ENCODE results near the gene PCDH19. TPM values are rescaled to one million over a fixed set of nuclear protein-coding genes. Genes with fewer than 3 reads are reported as not detected.

Gene PCDH19
- total and polyA plus RNA-seq, 8 donors: 0.08 to 0.44 (median 0.18) TPM

- intact Hi-C loops (cut with DNase I): no loop called here
- no peaks in the 10 kb centered on the region for H3K4me1 ChIP-seq
- no peaks in the 10 kb centered on the region for H3K36me3 ChIP-seq
- no peak for TF ChIP-seq CTCF (IDR thresholded peaks at IDR 0.05)
- 41 to 46% methylated on average over 3 of the region's 3 CpGs for WGBS, 2 donors
- H3K4me3 ChIP-seq: no peak overlapping the region
- no peaks in the 10 kb centered on the region for H3K27me3 ChIP-seq
- DNase-seq: no peak
- no peaks in the 10 kb centered on the region for H3K9me3 ChIP-seq
- H3K27ac ChIP-seq: no peak overlapping the region
- FAIRE-seq: no peak
- ATAC-seq: no peak
Observed at GRCh38 chrX:100263650-100264049, 146.4 kb downstream of the PCDH19 start.

- no peaks in the 10 kb centered on the region for H3K9me3 ChIP-seq
- no peaks in the 10 kb centered on the region for H3K27me3 ChIP-seq
- ATAC-seq: no peak
- intact Hi-C loops (cut with DNase I): no loop called here
- no peaks in the 10 kb centered on the region for H3K36me3 ChIP-seq
- FAIRE-seq: peak; percentile 13
- no peak overlapping the region for H3K4me3 ChIP-seq
- TF ChIP-seq CTCF (IDR thresholded peaks at IDR 0.05): no peak
- 46 to 58% methylated on average over 4 of the region's 4 CpGs for WGBS, 2 donors
- no peaks in the 10 kb centered on the region for H3K4me1 ChIP-seq
- DNase-seq: no peak
- no peak overlapping the region for H3K27ac ChIP-seq
Observed at GRCh38 chrX:100248885-100249493, 161.1 kb downstream of the PCDH19 start.

- H3K36me3 ChIP-seq: no peaks in the 10 kb centered on the region
- H3K4me1 ChIP-seq: no peaks in the 10 kb centered on the region
- H3K9me3 ChIP-seq: no peaks in the 10 kb centered on the region
- H3K27me3 ChIP-seq: no peaks in the 10 kb centered on the region
- no peak for DNase-seq
- H3K27ac ChIP-seq: no peak overlapping the region
- no peak for TF ChIP-seq CTCF (IDR thresholded peaks at IDR 0.05)
- H3K4me3 ChIP-seq: no peak overlapping the region
- no peak for FAIRE-seq
- intact Hi-C loops (cut with DNase I): no loop called here
- ATAC-seq: no peak
Observed at GRCh38 chrX:100247826-100248225, 162.2 kb downstream of the PCDH19 start.

GRCh38 chrX:100244681-100245080 lies 165.4 kb downstream of the PCDH19 start:
- Histone ChIP-seq H3K4me1 (no peaks in the 10 kb centered on the region), H3K4me3 (no peak overlapping the region), H3K27ac (no peak overlapping the region), H3K36me3 (no peaks in the 10 kb centered on the region), H3K27me3 (no peaks in the 10 kb centered on the region), H3K9me3 (no peaks in the 10 kb centered on the region)
- DNase-seq (no peak), ATAC-seq (no peak), FAIRE-seq (no peak)
- 77 to 78% methylated on average over 1 of the region's 1 CpG for WGBS, 2 donors
- intact Hi-C loops (cut with DNase I): no loop called here
- no peak for TF ChIP-seq CTCF (IDR thresholded peaks at IDR 0.05)

Other genes starting within 250 kb of the PCDH19 start
- under 1 TPM in 1 of 6 donors, not detected in 5; 0.46 TPM for gene TNMD, start 174.7 kb upstream of the PCDH19 start, total RNA-seq
- gene TNMD, start 174.7 kb upstream of the PCDH19 start, polyA plus RNA-seq: under 1 TPM in 1 of 2 donors, not detected in 1; 0.61 TPM
- gene TSPAN6, start 226.5 kb upstream of the PCDH19 start, total RNA-seq: 10 to 100 TPM in 4 of 6 donors, 1 to 10 TPM in 2; 8.6 to 24.3 (median 12.1) TPM
- 10 to 100 TPM; 11.4 to 22.8 TPM for gene TSPAN6, start 226.5 kb upstream of the PCDH19 start, polyA plus RNA-seq
- gene SRPX2, start 233.9 kb upstream of the PCDH19 start, total RNA-seq: 10 to 100 TPM in 1 of 6 donors, 1 to 10 TPM in 4, under 1 TPM in 1; 0.98 to 13.1 (median 3.6) TPM
- gene SRPX2, start 233.9 kb upstream of the PCDH19 start, polyA plus RNA-seq: 1 to 10 TPM; 2.2 to 2.7 TPM

All from pancreas (tissue), 10 donors.